ENCODE measurements around the gene GATA1. TPM values are rescaled to one million over a fixed set of nuclear protein-coding genes. Genes with fewer than 3 reads are reported as not detected.

GATA1 gene
- total and polyA plus RNA-seq, 2 experiments from 2014 or later, result not detected

GRCh38 chrX:48784726-48785125 lies 1.7 kb upstream of the GATA1 start:
- H3K27me3 ChIP-seq, result no peaks in the 10 kb centered on the region
- H3K4me2 ChIP-seq, result no peak overlapping the region
- H3K4me1 ChIP-seq (ENCODE audit: insufficient read depth), result no peaks in the 10 kb centered on the region
- DNase-seq (ENCODE audit: low spot score), result no peak
- no peaks in the 10 kb centered on the region for H3K79me2 ChIP-seq
- TF ChIP-seq EZH2 (IDR thresholded peaks at IDR 0.05; ENCODE audit: borderline replicate concordance) (no peak), CTCF (IDR thresholded peaks at IDR 0.05; ENCODE audit: poor library complexity) (no peak), EZH2phosphoT487 (IDR thresholded peaks at IDR 0.05; ENCODE audit: low read depth, severe bottlenecking, unreplicated experiment) (no peak)
- no peaks in the 10 kb centered on the region for H3K36me3 ChIP-seq (replicated peaks; ENCODE audit: insufficient read depth, low read depth)
- H3K9me3 ChIP-seq (ENCODE audit: low read depth), result no peaks in the 10 kb centered on the region
- no peak overlapping the region for H2AFZ ChIP-seq
- no peak overlapping the region for H3K27ac ChIP-seq
- H3K4me3 ChIP-seq, result no peak overlapping the region
- H3K9me2 ChIP-seq (replicated peaks; ENCODE audit: insufficient read depth), result no peaks in the 10 kb centered on the region
- H4K20me1 ChIP-seq (ENCODE audit: insufficient read depth, poor library complexity, severe bottlenecking), result no peaks in the 10 kb centered on the region
- 61% methylated on average over 3 of the region's 3 CpGs for WGBS (ENCODE audit: low lambda C conversion rate, missing lambda C conversion rate)

- Histone ChIP-seq H3K9me3 (ENCODE audit: low read depth) (no peaks in the 10 kb centered on the region), H3K4me2 (no peak overlapping the region), H3K4me3 (no peak overlapping the region), H3K27me3 (no peaks in the 10 kb centered on the region), H3K9me2 (replicated peaks; ENCODE audit: insufficient read depth) (no peaks in the 10 kb centered on the region), H3K4me1 (ENCODE audit: insufficient read depth) (no peaks in the 10 kb centered on the region), H2AFZ (no peak overlapping the region), H3K36me3 (replicated peaks; ENCODE audit: insufficient read depth, low read depth) (no peaks in the 10 kb centered on the region), H3K79me2 (no peaks in the 10 kb centered on the region), H4K20me1 (ENCODE audit: insufficient read depth, poor library complexity, severe bottlenecking) (no peaks in the 10 kb centered on the region), H3K27ac (no peak overlapping the region)
- WGBS (ENCODE audit: low lambda C conversion rate, missing lambda C conversion rate), result 100% methylated on average over 1 of the region's 1 CpG
- TF ChIP-seq CTCF (IDR thresholded peaks at IDR 0.05; ENCODE audit: poor library complexity) (no peak), EZH2 (IDR thresholded peaks at IDR 0.05; ENCODE audit: borderline replicate concordance) (no peak), EZH2phosphoT487 (IDR thresholded peaks at IDR 0.05; ENCODE audit: low read depth, severe bottlenecking, unreplicated experiment) (no peak)
- no peak for DNase-seq (ENCODE audit: low spot score)
Observed at GRCh38 chrX:48785186-48785539, 1.2 kb upstream of the GATA1 start.

GRCh38 chrX:48785540-48786214 lies 713 bp upstream of the GATA1 start:
- Histone ChIP-seq H3K36me3 (replicated peaks; ENCODE audit: insufficient read depth, low read depth) (no peaks in the 10 kb centered on the region), H3K9me2 (replicated peaks; ENCODE audit: insufficient read depth) (no peaks in the 10 kb centered on the region), H4K20me1 (ENCODE audit: insufficient read depth, poor library complexity, severe bottlenecking) (no peaks in the 10 kb centered on the region), H3K79me2 (no peaks in the 10 kb centered on the region), H3K9me3 (ENCODE audit: low read depth) (no peaks in the 10 kb centered on the region), H3K4me3 (no peak overlapping the region), H3K27ac (no peak overlapping the region), H2AFZ (no peak overlapping the region), H3K4me2 (no peak overlapping the region), H3K4me1 (ENCODE audit: insufficient read depth) (no peaks in the 10 kb centered on the region), H3K27me3 (no peaks in the 10 kb centered on the region)
- no peak for TF ChIP-seq EZH2phosphoT487 (IDR thresholded peaks at IDR 0.05; ENCODE audit: low read depth, severe bottlenecking, unreplicated experiment)
- TF ChIP-seq EZH2 (IDR thresholded peaks at IDR 0.05; ENCODE audit: borderline replicate concordance), result no peak
- no peak for TF ChIP-seq CTCF (IDR thresholded peaks at IDR 0.05; ENCODE audit: poor library complexity)
- 81% methylated on average over 16 of the region's 16 CpGs for WGBS (ENCODE audit: low lambda C conversion rate, missing lambda C conversion rate)
- DNase-seq (ENCODE audit: low spot score), result no peak

Measured in hepatocyte (in vitro differentiated cells).